Measurements from ENCODE around the gene PCNX2. TPM values are rescaled to one million over a fixed set of nuclear protein-coding genes. Genes with fewer than 3 reads are reported as not detected.

PCNX2 gene
- total RNA-seq, 1 donor from 2014 or later: 12.8 TPM

- H3K27ac Mint-ChIP-seq: no peak overlapping the region
- no peaks in the 10 kb centered on the region for H3K36me3 Mint-ChIP-seq (ENCODE audit: low read depth)
- no peak for DNase-seq (ENCODE audit: low spot score)
- H3K9me3 Mint-ChIP-seq: no peaks in the 10 kb centered on the region
- intact Hi-C loops (cut with micrococcal nuclease): no loop called here
- no peaks in the 10 kb centered on the region for H3K27me3 Mint-ChIP-seq (ENCODE audit: low read depth)
- H3K4me3 Mint-ChIP-seq (ENCODE audit: low read depth): no peak overlapping the region
- peaks cover 23% of the 10 kb centered on the region for H3K4me1 Mint-ChIP-seq (ENCODE audit: low read depth)
Observed at GRCh38 chr1:232936941-232937340, 358.6 kb downstream of the PCNX2 start.

Other genes with a start within 250 kb of the PCNX2 start
- gene MAP3K21, start 32.0 kb upstream of the PCNX2 start, total RNA-seq: 2.0 and 2.4 TPM in 2 replicates

Measured in activated T-helper 2 cell treated with anti-CD3 and anti-CD28 coated beads, Interferon-gamma antibody, Interleukin-2, Interleukin-4, amounts not matched to agents 10 μg/mL and 5 μg/mL and 100 μg/mL, durations not matched to agents 14 hours and 24 hours and 36 hours (primary cell).